ENCODE results near the gene NPY4R2.
"Not testable (repeated sequence)": the region's sequence is repeated elsewhere in the genome, so short reads cannot be mapped to it uniquely, and the experiment has no call there.

DNA sequence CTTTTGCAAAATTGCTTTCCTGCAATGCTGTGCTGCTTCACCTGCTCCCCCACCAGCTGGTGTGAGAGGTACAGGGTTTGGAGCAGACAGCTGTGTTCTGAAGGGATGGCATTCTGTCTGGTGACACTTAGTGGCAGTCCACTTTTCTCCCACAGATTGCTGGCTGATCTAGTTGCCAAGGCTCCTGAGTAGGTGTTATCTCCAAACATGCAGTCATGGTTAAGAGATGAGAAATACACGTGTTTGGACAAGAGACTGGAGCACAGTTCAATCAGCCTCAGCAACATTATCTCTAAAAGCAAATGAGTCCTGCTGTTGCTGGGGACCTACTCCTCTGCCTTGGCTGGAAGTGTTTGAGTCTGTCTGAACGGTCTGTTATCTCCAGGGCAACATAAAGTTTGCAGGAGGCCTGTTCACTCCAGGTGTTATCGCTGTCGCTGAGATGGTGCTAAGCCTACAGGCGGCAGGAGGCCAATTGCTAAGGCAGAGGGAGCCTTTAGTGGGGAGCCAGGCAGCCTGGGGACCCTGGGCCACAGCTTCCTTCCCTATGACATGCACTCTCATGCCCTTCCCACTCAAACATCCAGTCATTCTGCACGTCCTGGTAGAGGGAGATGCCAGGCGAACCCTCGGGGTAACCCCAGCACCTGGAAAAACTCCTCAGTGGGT lies 24.0 kb downstream of the NPY4R2 start:
- not testable (repeated sequence) for TF ChIP-seq NR2F2 (IDR thresholded peaks at IDR 0.05); YY1 (IDR thresholded peaks at IDR 0.05); HNF4G (IDR thresholded peaks at IDR 0.05); SP1 (IDR thresholded peaks at IDR 0.05); JUND (IDR thresholded peaks at IDR 0.05); TAF1 (conservative IDR thresholded peaks at IDR 0.05)
- TF ChIP-seq, protein P1, sequence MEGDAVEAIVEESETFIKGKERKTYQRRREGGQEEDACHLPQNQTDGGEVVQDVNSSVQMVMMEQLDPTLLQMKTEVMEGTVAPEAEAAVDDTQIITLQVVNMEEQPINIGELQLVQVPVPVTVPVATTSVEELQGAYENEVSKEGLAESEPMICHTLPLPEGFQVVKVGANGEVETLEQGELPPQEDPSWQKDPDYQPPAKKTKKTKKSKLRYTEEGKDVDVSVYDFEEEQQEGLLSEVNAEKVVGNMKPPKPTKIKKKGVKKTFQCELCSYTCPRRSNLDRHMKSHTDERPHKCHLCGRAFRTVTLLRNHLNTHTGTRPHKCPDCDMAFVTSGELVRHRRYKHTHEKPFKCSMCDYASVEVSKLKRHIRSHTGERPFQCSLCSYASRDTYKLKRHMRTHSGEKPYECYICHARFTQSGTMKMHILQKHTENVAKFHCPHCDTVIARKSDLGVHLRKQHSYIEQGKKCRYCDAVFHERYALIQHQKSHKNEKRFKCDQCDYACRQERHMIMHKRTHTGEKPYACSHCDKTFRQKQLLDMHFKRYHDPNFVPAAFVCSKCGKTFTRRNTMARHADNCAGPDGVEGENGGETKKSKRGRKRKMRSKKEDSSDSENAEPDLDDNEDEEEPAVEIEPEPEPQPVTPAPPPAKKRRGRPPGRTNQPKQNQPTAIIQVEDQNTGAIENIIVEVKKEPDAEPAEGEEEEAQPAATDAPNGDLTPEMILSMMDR (IDR thresholded peaks at IDR 0.05; ENCODE audit: low read depth, low read length, missing input control): not testable (repeated sequence)
- TF ChIP-seq, protein P2, sequence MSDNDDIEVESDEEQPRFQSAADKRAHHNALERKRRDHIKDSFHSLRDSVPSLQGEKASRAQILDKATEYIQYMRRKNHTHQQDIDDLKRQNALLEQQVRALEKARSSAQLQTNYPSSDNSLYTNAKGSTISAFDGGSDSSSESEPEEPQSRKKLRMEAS (IDR thresholded peaks at IDR 0.05): not testable (repeated sequence)
